Neuronal stem cell (in vitro differentiated cells): ENCODE results near the gene FBXL3.

Source experiments
- DNase-seq: peaks from one replicate; pipeline ENCODE4 v3.0.0-alpha.2; 2013; ENCODE audit warnings: low spot score
- H2AFZ ChIP-seq: one replicate; pipeline ENCODE4 v1.6.1; 2013; ENCODE audit warnings: mild to moderate bottlenecking, low read length, inconsistent platforms
- H2AK5ac ChIP-seq: 2 replicates; pipeline ENCODE4 v1.6.1; 2013; ENCODE audit warnings: low read depth, mild to moderate bottlenecking, inconsistent platforms, low read length, moderate library complexity, mixed read lengths
- H2BK120ac ChIP-seq: 2 replicates; pipeline ENCODE4 v1.6.1; 2013; ENCODE audit warnings: low read depth, mild to moderate bottlenecking, inconsistent platforms, low read length, moderate library complexity, mixed read lengths
- H2BK12ac ChIP-seq: one replicate; pipeline ENCODE4 v1.6.1; 2013; ENCODE audit warnings: low read length, inconsistent platforms
- H2BK15ac ChIP-seq: 2 replicates; pipeline ENCODE4 v1.6.1; 2013; ENCODE audit warnings: mild to moderate bottlenecking, low read length, inconsistent platforms, mixed read lengths
- H2BK5ac ChIP-seq: one replicate; pipeline ENCODE4 v1.6.1; 2013; ENCODE audit warnings: inconsistent platforms, mild to moderate bottlenecking, low read length, moderate library complexity
- H3K14ac ChIP-seq: one replicate; pipeline ENCODE4 v1.6.1; 2013; ENCODE audit warnings: low read length, inconsistent platforms
- H3K18ac ChIP-seq: 2 replicates; pipeline ENCODE4 v1.6.1; 2013; ENCODE audit warnings: low read length, inconsistent platforms
- H3K23ac ChIP-seq: 2 replicates; pipeline ENCODE4 v1.6.1; 2013; ENCODE audit warnings: low read depth, mild to moderate bottlenecking, mixed read lengths, low read length, inconsistent platforms; ENCODE audit not compliant: poor library complexity
- H3K27ac ChIP-seq: replicated peaks from 3 replicates; pipeline ENCODE4 v1.5.1; 2013; ENCODE audit warnings: low read length, inconsistent platforms
- H3K27me3 ChIP-seq, 3 experiments: 2 replicates each; pipeline ENCODE4 v1.6.1; 2013; ENCODE audit warnings: low read length in 3 of 3, mild to moderate bottlenecking in 2 of 3, inconsistent platforms in 1 of 3, low read depth in 1 of 3, mixed read lengths in 1 of 3, moderate library complexity in 1 of 3; ENCODE audit not compliant: control insufficient read depth in 3 of 3, insufficient read depth in 3 of 3
- H3K36me3 ChIP-seq, 2 donors: replicated peaks in 1 of 2; 2 replicates each; pipeline ENCODE4 v1.6.1; 2013; ENCODE audit warnings: low read length in 2 of 2; ENCODE audit not compliant: control insufficient read depth in 2 of 2, insufficient read depth in 2 of 2
- H3K4ac ChIP-seq: 2 replicates; pipeline ENCODE4 v1.6.1; 2013; ENCODE audit warnings: inconsistent platforms, mild to moderate bottlenecking, low read length, moderate library complexity
- H3K4me1 ChIP-seq, 2 donors: 1 replicate in 1 of 2; 2 replicates in 1 of 2; pipeline ENCODE4 v1.6.1; 2013; ENCODE audit warnings: low read length in 2 of 2, low read depth in 1 of 2; ENCODE audit not compliant: control insufficient read depth in 2 of 2, insufficient read depth in 1 of 2
- H3K4me2 ChIP-seq: one replicate; pipeline ENCODE4 v1.6.1; 2013; ENCODE audit warnings: mild to moderate bottlenecking, low read length, inconsistent platforms; ENCODE audit not compliant: insufficient read depth, poor library complexity, severe bottlenecking
- H3K4me3 ChIP-seq, 2 donors: 2 replicates each; pipeline ENCODE4 v1.5.1; 2013; ENCODE audit warnings: low read length in 2 of 2, mild to moderate bottlenecking in 2 of 2, inconsistent platforms in 1 of 2, moderate library complexity in 1 of 2
- H3K79me1 ChIP-seq: one replicate; pipeline ENCODE4 v1.6.1; 2013; ENCODE audit warnings: low read depth, mild to moderate bottlenecking, inconsistent platforms, low read length, moderate library complexity
- H3K9ac ChIP-seq: one replicate; pipeline ENCODE4 v1.6.1; 2013; ENCODE audit warnings: mild to moderate bottlenecking, low read depth, low read length, inconsistent platforms; ENCODE audit not compliant: poor library complexity
- H3K9me3 ChIP-seq, 2 donors: replicated peaks in 1 of 2; 2 replicates each; pipeline versions ENCODE3 to v1.6.1; 2013; ENCODE audit warnings: low read length in 2 of 2, mild to moderate bottlenecking in 2 of 2, inconsistent platforms in 1 of 2, low read depth in 1 of 2, mixed read lengths in 1 of 2, moderate library complexity in 1 of 2; ENCODE audit not compliant: control insufficient read depth in 2 of 2, insufficient read depth in 1 of 2
- H4K8ac ChIP-seq: one replicate; pipeline ENCODE4 v1.6.1; 2013; ENCODE audit warnings: low read depth, mild to moderate bottlenecking, inconsistent platforms, low read length, moderate library complexity
- H4K91ac ChIP-seq: one replicate; pipeline ENCODE4 v1.6.1; 2013; ENCODE audit warnings: low read length, low read depth, mild to moderate bottlenecking, inconsistent platforms; ENCODE audit not compliant: poor library complexity
- WGBS, 2 donors: extraction: QIAGEN DNeasy Blood & Tissue Kit; methylation state at CpG; one replicate each; pipeline ENCODE4 v1.1.7; 2013; ENCODE audit warnings: missing lambda C conversion rate in 2 of 2, mixed read lengths in 1 of 2; ENCODE audit not compliant: insufficient read length in 2 of 2, insufficient replicate concordance in 1 of 2; ENCODE audit errors: extremely low coverage in 2 of 2; 5-methylcytosine and 5-hydroxymethylcytosine counted together

The FBXL3 gene

GRCh38 chr13:76974618-76974975, 52.4 kb downstream of the FBXL3 start:
- Histone ChIP-seq H3K14ac (no peak overlapping the region), H3K4me3 (no peak overlapping the region), H3K36me3 (no peaks in the 10 kb centered on the region), H2BK15ac (no peak overlapping the region), H4K91ac (no peak overlapping the region), H4K8ac (no peak overlapping the region), H3K4ac (no peak overlapping the region), H3K4me1 (no peaks in the 10 kb centered on the region), H3K27me3 (peaks cover 0 to 21% (median 0%) of the 10 kb centered on the region in 3 experiments), H3K4me2 (no peak overlapping the region), H3K23ac (no peak overlapping the region), H3K18ac (no peak overlapping the region), H3K9me3 (no peaks in the 10 kb centered on the region), H2AK5ac (no peak overlapping the region), H3K27ac (no peak overlapping the region), H3K9ac (no peak overlapping the region), H3K79me1 (no peaks in the 10 kb centered on the region), H2BK120ac (no peak overlapping the region), H2BK12ac (no peak overlapping the region), H2BK5ac (no peak overlapping the region), H2AFZ (no peak overlapping the region)
- no peak for DNase-seq
- no CpG with 5 or more reads among the region's 3 CpGs for WGBS, 2 donors

- WGBS, 2 donors = no CpG with 5 or more reads among the region's 6 CpGs
- H4K91ac ChIP-seq = no peak overlapping the region
- H3K18ac ChIP-seq = no peak overlapping the region
- H3K9me3 ChIP-seq = no peaks in the 10 kb centered on the region
- no peaks in the 10 kb centered on the region for H3K36me3 ChIP-seq
- no peak overlapping the region for H3K9ac ChIP-seq
- no peak overlapping the region for H2BK12ac ChIP-seq
- no peak for DNase-seq
- no peak overlapping the region for H3K4me2 ChIP-seq
- no peak overlapping the region for H3K23ac ChIP-seq
- H2BK15ac ChIP-seq = no peak overlapping the region
- H3K27me3 ChIP-seq = peaks cover 0 to 21% (median 0%) of the 10 kb centered on the region in 3 experiments
- no peak overlapping the region for H3K4ac ChIP-seq
- no peak overlapping the region for H3K14ac ChIP-seq
- no peak overlapping the region for H4K8ac ChIP-seq
- no peaks in the 10 kb centered on the region for H3K79me1 ChIP-seq
- no peak overlapping the region for H2AK5ac ChIP-seq
- H3K27ac ChIP-seq = no peak overlapping the region
- H2BK120ac ChIP-seq = no peak overlapping the region
- no peak overlapping the region for H3K4me3 ChIP-seq
- H3K4me1 ChIP-seq = no peaks in the 10 kb centered on the region
- no peak overlapping the region for H2BK5ac ChIP-seq
- no peak overlapping the region for H2AFZ ChIP-seq
These were observed 52.9 kb downstream of the FBXL3 start for GRCh38 chr13:76973920-76974617.

GRCh38 chr13:76971851-76972829, 54.8 kb downstream of the FBXL3 start:
- no peaks in the 10 kb centered on the region for H3K79me1 ChIP-seq
- no peak overlapping the region for H3K27ac ChIP-seq
- H4K8ac ChIP-seq = no peak overlapping the region
- no peaks in the 10 kb centered on the region for H3K36me3 ChIP-seq
- H3K4me1 ChIP-seq = no peaks in the 10 kb centered on the region
- H2AFZ ChIP-seq = peak overlapping the region; percentile 46
- no peak overlapping the region for H3K9ac ChIP-seq
- H3K4me3 ChIP-seq = no peak overlapping the region
- no peak overlapping the region for H2AK5ac ChIP-seq
- H2BK120ac ChIP-seq = no peak overlapping the region
- no peak overlapping the region for H3K18ac ChIP-seq
- H3K4ac ChIP-seq = no peak overlapping the region
- H3K14ac ChIP-seq = no peak overlapping the region
- no peak overlapping the region for H2BK5ac ChIP-seq
- no peak overlapping the region for H4K91ac ChIP-seq
- H3K23ac ChIP-seq = no peak overlapping the region
- no peak for DNase-seq
- WGBS, 2 donors = no CpG with 5 or more reads among the region's 19 CpGs
- peaks cover 0 to 8% (median 0%) of the 10 kb centered on the region in 3 experiments for H3K27me3 ChIP-seq
- H2BK15ac ChIP-seq = no peak overlapping the region
- no peak overlapping the region for H3K4me2 ChIP-seq
- no peaks in the 10 kb centered on the region for H3K9me3 ChIP-seq
- no peak overlapping the region for H2BK12ac ChIP-seq

GRCh38 chr13:76971215-76971614, 55.7 kb downstream of the FBXL3 start:
- H4K91ac ChIP-seq = no peak overlapping the region
- no peaks in the 10 kb centered on the region for H3K9me3 ChIP-seq

More at GRCh38 chr13:76971215-76971614, 55.7 kb downstream of the FBXL3 start:
- Histone ChIP-seq H3K4me1 (no peaks in the 10 kb centered on the region), H3K79me1 (no peaks in the 10 kb centered on the region), H2AFZ (no peak overlapping the region), H2AK5ac (no peak overlapping the region), H3K23ac (no peak overlapping the region), H2BK12ac (no peak overlapping the region), H3K4me3 (no peak overlapping the region), H4K8ac (no peak overlapping the region), H2BK5ac (no peak overlapping the region), H3K27ac (no peak overlapping the region), H3K4ac (no peak overlapping the region), H3K4me2 (no peak overlapping the region), H3K27me3 (peaks cover 0 to 8% (median 0%) of the 10 kb centered on the region in 3 experiments), H2BK15ac (no peak overlapping the region), H3K14ac (no peak overlapping the region), H2BK120ac (no peak overlapping the region), H3K36me3 (no peaks in the 10 kb centered on the region), H3K9ac (no peak overlapping the region), H3K18ac (no peak overlapping the region)
- DNase-seq = no peak
- no CpG with 5 or more reads among the region's 3 CpGs for WGBS, 2 donors
